Measurements from ENCODE around the gene AGO3. TPM values are rescaled to one million over a fixed set of nuclear protein-coding genes. Genes with fewer than 3 reads are reported as not detected.

The AGO3 gene
- total and polyA plus RNA-seq, 2 of the 13 experiments (the other 11 are each of a cell fraction or from before 2014, with no cell fraction given): 21.2 to 27.1 TPM

DNA sequence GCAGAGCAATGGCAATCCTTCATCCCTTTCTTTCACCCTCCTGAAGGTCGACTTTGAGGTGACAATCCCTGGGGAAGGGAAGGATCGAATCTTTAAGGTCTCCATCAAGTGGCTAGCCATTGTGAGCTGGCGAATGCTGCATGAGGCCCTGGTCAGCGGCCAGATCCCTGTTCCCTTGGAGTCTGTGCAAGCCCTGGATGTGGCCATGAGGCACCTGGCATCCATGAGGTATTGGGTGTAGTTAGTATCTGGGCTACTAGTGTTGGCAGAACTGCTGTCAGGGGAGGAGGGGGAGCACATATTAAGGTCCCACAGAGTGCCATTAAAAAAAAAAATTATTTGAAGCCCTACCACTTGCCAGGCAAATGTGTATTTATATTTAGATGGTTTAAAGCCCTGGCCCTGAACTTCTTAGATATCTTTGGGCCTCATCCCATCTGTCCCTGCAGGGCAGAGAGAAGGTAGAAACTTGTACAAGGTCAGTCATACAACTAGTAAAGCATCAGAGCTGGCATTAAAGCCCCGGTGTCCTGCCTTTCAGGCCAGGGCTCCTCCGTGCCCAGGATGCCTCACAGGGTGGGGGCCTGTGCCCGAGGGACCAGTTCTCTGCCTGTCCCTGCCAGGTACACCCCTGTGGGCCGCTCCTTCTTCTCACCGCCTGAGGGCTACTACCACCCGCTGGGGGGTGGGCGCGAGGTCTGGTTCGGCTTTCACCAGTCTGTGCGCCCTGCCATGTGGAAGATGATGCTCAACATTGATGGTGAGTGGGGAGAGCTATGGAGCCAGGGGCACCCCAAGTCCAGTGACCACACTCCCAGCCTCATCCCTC lies 37.6 kb upstream of the AGO3 start (continued):
- TF ChIP-seq, protein P1, sequence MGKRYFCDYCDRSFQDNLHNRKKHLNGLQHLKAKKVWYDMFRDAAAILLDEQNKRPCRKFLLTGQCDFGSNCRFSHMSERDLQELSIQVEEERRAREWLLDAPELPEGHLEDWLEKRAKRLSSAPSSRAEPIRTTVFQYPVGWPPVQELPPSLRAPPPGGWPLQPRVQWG (CRISPR knock-in tag; IDR thresholded peaks at IDR 0.05; ENCODE audit: borderline replicate concordance, low read depth): no peak
- no peak for TF ChIP-seq ELF4 (CRISPR knock-in tag; IDR thresholded peaks at IDR 0.05; ENCODE audit: borderline replicate concordance)

DNA sequence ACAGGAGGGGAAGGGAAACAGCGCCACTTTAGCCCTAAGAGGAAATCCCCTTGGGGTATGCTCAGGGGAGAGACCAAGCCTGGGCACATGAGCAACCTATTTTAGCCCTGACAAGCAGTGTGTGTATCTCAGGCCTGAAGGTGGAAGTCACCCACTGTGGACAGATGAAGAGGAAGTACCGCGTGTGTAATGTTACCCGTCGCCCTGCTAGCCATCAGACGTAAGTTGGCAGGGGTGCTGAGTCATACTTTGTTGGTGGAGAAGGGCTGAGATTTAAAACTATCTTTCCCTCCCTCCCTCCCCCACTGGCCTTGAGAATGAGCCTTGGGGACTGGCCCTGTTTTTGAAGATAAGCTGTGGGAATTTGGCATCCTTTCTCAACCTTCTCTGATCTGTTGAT lies 36.7 kb upstream of the AGO3 start:
- DNase-seq (ENCODE audit: low spot score): no peak
- Histone ChIP-seq H3K4me3 (replicated peaks in 1 of 3; ENCODE audit: insufficient read depth in 1 of 3, low read depth in 2 of 3, low read length in 3 of 3) (no peak overlapping the region), H3K4me2 (ENCODE audit: low read depth, low read length) (no peak overlapping the region), H3K36me3 (replicated peaks in 1 of 2; ENCODE audit: control insufficient read depth in 1 of 2, insufficient read depth in 2 of 2, low read length in 2 of 2) (peaks cover 15 to 66% of the 10 kb centered on the region in 2 experiments), H2AFZ (ENCODE audit: low read length) (no peak overlapping the region), H3K4me1 (ENCODE audit: insufficient read depth, low read length) (peaks cover 1% of the 10 kb centered on the region; the same call in 1 of the 2 replicates), H3K9ac (ENCODE audit: insufficient read depth, low read depth, low read length) (no peak overlapping the region), H3K27me3 (ENCODE audit: control insufficient read depth in 1 of 2, insufficient read depth in 2 of 2, low read length in 2 of 2) (no peaks in the 10 kb centered on the region), H3K79me2 (ENCODE audit: insufficient read depth, low read length) (no peaks in the 10 kb centered on the region), H3K9me3 (ENCODE audit: low read length) (no peaks in the 10 kb centered on the region), H4K20me1 (ENCODE audit: insufficient read depth, low read length) (0 out of 2 replicates have a peak, but pooled peaks cover 2% of the 10 kb centered on the region), H3K27ac (ENCODE audit: extremely low read length, insufficient read depth, low read length) (no peak overlapping the region)
- ChIA-PET CTCF (ENCODE audit: low intra/inter-chr PET ratio, low total read pairs) (no interaction called here), POLR2A (no interaction called here)
- no TSS peak for BruUV-seq (replicated peaks)
- intact Hi-C loops (cut with micrococcal nuclease; ENCODE audit: unreplicated experiment) (no loop called here), in situ Hi-C loops (cut with HindIII; ENCODE audit: extremely low pct_ligation_motif_present, low pct_unique_long_range_greater_than_20kb) (no loop called here)
- WGBS (ENCODE audit: low lambda C conversion rate): 98% methylated on average over 6 of the region's 6 CpGs
- no peak for ATAC-seq
- no peak for FAIRE-seq
- TF ChIP-seq ZNF383 (CRISPR knock-in tag; IDR thresholded peaks at IDR 0.05; ENCODE audit: borderline replicate concordance) (no peak), TEAD3 (CRISPR knock-in tag; optimal IDR thresholded peaks at IDR 0.05; ENCODE audit: borderline replicate concordance) (no peak), ZNF775 (CRISPR knock-in tag; IDR thresholded peaks at IDR 0.05; ENCODE audit: borderline replicate concordance) (no peak), TBX3 (IDR thresholded peaks at IDR 0.05; ENCODE audit: borderline replicate concordance) (no peak), HNF4A (CRISPR knock-in tag; IDR thresholded peaks at IDR 0.05) (no peak), SP1 (IDR thresholded peaks at IDR 0.05) (no peak), SP1 (CRISPR knock-in tag; IDR thresholded peaks at IDR 0.05) (no peak), ZNF724P (CRISPR knock-in tag; IDR thresholded peaks at IDR 0.05; ENCODE audit: borderline replicate concordance) (no peak), RFXAP (CRISPR knock-in tag; IDR thresholded peaks at IDR 0.05; ENCODE audit: borderline replicate concordance) (no peak), ZNF446 (CRISPR knock-in tag; IDR thresholded peaks at IDR 0.05) (no peak), MTF2 (CRISPR knock-in tag; IDR thresholded peaks at IDR 0.05; ENCODE audit: borderline replicate concordance) (no peak), ZNF101 (CRISPR knock-in tag; IDR thresholded peaks at IDR 0.05; ENCODE audit: borderline replicate concordance, low read depth) (no peak), EZH2 (conservative IDR thresholded peaks at IDR 0.05; ENCODE audit: low read depth, low read length) (no peak), SSRP1 (CRISPR knock-in tag; IDR thresholded peaks at IDR 0.05) (no peak)
- TF ChIP-seq, protein P2, sequence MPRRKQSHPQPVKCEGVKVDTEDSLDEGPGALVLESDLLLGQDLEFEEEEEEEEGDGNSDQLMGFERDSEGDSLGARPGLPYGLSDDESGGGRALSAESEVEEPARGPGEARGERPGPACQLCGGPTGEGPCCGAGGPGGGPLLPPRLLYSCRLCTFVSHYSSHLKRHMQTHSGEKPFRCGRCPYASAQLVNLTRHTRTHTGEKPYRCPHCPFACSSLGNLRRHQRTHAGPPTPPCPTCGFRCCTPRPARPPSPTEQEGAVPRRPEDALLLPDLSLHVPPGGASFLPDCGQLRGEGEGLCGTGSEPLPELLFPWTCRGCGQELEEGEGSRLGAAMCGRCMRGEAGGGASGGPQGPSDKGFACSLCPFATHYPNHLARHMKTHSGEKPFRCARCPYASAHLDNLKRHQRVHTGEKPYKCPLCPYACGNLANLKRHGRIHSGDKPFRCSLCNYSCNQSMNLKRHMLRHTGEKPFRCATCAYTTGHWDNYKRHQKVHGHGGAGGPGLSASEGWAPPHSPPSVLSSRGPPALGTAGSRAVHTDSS (CRISPR knock-in tag; conservative IDR thresholded peaks at IDR 0.05): no peak
- TF ChIP-seq, protein P3, sequence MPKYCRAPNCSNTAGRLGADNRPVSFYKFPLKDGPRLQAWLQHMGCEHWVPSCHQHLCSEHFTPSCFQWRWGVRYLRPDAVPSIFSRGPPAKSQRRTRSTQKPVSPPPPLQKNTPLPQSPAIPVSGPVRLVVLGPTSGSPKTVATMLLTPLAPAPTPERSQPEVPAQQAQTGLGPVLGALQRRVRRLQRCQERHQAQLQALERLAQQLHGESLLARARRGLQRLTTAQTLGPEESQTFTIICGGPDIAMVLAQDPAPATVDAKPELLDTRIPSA (CRISPR knock-in tag; IDR thresholded peaks at IDR 0.05; ENCODE audit: borderline replicate concordance): no peak
- TF ChIP-seq, protein P4, sequence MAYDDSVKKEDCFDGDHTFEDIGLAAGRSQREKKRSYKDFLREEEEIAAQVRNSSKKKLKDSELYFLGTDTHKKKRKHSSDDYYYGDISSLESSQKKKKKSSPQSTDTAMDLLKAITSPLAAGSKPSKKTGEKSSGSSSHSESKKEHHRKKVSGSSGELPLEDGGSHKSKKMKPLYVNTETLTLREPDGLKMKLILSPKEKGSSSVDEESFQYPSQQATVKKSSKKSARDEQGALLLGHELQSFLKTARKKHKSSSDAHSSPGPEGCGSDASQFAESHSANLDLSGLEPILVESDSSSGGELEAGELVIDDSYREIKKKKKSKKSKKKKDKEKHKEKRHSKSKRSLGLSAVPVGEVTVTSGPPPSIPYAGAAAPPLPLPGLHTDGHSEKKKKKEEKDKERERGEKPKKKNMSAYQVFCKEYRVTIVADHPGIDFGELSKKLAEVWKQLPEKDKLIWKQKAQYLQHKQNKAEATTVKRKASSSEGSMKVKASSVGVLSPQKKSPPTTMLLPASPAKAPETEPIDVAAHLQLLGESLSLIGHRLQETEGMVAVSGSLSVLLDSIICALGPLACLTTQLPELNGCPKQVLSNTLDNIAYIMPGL (CRISPR knock-in tag; IDR thresholded peaks at IDR 0.05; ENCODE audit: borderline replicate concordance in 1 of 2, low read depth in 1 of 2): no peak
